Epithelial cell of esophagus (primary cell): Measurements from ENCODE around the gene PRMT5.
A peak's percentile ranks its signal among the peaks of the same experiment; 100 is the strongest.

Experiments used
- DNase-seq: peaks from one replicate; pipeline ENCODE4 v3.0.0; 2010; ENCODE audit warnings: low read depth
- H3K4me3 ChIP-seq: 2 replicates; pipeline ENCODE4 v1.5.1; 2011; ENCODE audit warnings: mild to moderate bottlenecking, low read length, control low read depth
- TF ChIP-seq, protein P1 (sequence below): IDR thresholded peaks from 2 replicates; pipeline ENCODE4 v1.5.1; 2011; ENCODE audit warnings: low read depth, mild to moderate bottlenecking, low read length, control low read depth, inconsistent platforms; ENCODE audit not compliant: insufficient read depth; ENCODE audit errors: missing control alignments

Gene PRMT5

DNA sequence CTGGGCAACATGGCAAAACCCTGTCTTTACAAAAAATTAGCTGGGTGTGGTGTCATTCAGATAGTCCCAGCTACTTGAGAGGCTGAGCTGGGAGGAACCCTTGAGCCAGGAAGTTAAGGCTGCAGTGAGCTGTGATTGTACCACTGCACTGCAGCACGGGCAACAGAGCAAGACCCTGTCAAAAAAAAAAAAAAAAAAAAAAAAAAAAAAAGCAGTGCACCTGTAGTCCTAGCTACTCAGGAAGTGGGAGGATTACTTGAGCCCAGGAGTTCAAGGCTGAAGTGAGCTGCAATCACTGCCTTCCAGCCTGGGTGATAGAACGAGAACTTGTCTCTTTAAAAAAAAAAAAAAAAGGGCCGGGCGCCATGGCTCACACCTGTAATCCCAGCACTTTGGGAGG lies 40.5 kb downstream of the PRMT5 start:
- TF ChIP-seq, protein P1, sequence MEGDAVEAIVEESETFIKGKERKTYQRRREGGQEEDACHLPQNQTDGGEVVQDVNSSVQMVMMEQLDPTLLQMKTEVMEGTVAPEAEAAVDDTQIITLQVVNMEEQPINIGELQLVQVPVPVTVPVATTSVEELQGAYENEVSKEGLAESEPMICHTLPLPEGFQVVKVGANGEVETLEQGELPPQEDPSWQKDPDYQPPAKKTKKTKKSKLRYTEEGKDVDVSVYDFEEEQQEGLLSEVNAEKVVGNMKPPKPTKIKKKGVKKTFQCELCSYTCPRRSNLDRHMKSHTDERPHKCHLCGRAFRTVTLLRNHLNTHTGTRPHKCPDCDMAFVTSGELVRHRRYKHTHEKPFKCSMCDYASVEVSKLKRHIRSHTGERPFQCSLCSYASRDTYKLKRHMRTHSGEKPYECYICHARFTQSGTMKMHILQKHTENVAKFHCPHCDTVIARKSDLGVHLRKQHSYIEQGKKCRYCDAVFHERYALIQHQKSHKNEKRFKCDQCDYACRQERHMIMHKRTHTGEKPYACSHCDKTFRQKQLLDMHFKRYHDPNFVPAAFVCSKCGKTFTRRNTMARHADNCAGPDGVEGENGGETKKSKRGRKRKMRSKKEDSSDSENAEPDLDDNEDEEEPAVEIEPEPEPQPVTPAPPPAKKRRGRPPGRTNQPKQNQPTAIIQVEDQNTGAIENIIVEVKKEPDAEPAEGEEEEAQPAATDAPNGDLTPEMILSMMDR = no peak
- no peak for DNase-seq
- no peak overlapping the region for H3K4me3 ChIP-seq

DNA sequence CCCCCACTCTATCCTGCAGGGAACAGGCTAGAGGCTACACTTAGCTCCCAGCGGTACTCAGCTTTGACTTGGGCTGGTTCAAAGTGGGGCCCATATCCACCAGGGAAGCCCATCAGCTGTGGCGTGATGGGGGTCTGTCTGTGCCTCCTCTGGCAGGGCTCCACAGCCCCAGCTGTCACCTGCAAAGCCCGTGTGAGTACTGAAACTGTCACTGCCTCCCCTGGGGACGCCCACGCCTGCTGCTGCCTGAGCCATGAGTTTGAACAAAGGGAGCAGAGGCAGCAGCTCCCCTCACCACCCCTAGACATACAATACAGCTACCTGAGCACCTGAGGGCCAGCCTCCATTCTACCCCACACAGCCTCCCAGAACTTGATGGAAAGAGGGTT lies 41.2 kb downstream of the PRMT5 start:
- H3K4me3 ChIP-seq = peak overlapping the region; percentile 62
- TF ChIP-seq, protein P1 = no peak
- no peak for DNase-seq

DNA sequence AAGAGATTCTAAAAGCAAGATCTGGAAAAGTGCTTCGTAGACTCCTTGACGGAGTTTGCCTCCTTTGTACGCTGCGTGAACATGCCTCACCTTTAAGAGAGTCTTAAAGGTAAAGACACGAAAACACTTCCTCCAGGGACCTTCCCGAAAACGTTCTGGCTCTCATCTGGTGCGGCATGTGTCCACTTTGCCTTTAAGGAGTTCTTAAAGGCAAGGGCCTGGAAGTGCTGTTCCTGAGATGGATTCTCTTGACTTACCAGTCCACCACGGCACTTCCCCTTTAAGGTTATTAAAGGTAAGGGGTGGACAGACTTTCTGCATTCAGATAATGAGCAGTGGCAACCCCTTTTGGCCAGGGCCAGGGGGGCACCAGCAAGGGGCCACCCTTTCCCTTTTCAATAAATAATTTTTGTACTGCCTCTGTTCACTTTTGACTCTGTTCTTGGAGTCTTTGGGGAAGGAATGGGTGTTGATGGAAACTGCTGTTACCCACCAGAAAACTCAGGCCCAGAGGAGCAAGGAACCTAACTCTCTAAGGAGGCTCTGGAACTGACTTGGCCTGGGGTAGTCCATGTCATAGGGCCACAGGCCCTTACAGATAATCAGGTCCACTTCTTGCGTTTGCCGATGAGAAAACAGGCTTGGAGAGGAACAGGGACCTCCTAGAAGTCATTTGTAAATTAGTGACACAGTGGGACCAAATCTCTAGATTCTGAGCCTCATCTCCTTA lies 41.8 kb downstream of the PRMT5 start:
- TF ChIP-seq, protein P1 = no peak
- peak; percentile 96 for DNase-seq
- H3K4me3 ChIP-seq = peak overlapping the region; percentile 62

DNA sequence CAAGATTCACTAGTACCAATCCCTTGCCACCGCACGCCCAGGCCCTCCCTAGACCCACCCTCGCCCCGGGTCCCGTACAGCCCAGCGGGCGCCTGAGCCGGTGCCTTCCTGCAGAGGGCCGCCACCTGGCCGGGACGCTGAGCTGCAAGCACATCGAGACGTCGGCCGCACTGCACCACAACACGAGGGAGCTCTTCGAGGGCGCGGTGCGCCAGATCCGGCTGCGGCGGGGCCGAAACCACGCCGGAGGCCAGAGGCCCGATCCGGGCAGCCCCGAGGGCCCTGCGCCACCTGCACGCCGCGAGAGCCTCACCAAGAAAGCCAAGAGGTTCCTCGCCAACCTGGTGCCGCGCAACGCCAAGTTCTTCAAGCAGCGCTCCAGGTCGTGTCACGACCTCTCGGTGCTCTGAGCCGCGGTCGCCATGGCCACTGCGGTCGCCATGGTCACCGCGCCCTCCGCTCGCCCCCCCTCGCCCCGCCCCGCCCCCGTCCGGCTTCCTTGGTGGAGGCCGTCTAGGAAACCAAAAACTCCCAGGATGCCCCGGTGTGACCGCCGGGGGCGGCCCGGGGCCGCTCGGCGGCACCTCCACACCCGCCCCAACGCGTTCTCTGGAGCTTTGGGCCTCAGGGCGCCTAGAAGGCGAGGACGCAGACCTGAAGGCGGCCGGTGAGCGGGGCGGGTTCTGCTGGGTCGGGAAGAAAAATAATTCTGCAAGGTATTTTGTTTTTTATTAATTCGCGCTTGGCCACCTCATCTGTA lies 42.5 kb downstream of the PRMT5 start:
- peak overlapping the region; percentile 62 for H3K4me3 ChIP-seq
- DNase-seq = peak; percentile 60
- TF ChIP-seq, protein P1 = peak; percentile 30

DNA sequence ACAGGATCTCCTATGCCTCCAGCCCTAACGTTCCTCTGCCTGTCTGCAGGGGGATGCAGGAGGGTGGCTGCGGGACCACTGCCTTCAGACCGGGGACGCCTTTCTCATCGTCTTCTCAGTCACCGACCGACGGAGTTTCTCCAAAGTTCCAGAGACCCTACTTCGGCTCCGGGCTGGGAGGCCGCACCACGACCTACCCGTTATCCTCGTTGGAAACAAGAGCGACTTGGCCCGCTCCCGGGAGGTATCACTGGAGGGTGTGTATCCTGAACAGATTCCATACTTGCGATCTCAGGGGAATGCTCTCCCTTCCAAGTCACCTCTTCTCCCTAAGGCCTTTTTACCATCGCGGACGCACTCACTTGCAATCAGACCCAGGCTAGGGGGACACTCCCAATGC lies 43.2 kb downstream of the PRMT5 start:
- TF ChIP-seq, protein P1 = no peak
- DNase-seq = no peak
- peak overlapping the region; percentile 62 for H3K4me3 ChIP-seq

DNA sequence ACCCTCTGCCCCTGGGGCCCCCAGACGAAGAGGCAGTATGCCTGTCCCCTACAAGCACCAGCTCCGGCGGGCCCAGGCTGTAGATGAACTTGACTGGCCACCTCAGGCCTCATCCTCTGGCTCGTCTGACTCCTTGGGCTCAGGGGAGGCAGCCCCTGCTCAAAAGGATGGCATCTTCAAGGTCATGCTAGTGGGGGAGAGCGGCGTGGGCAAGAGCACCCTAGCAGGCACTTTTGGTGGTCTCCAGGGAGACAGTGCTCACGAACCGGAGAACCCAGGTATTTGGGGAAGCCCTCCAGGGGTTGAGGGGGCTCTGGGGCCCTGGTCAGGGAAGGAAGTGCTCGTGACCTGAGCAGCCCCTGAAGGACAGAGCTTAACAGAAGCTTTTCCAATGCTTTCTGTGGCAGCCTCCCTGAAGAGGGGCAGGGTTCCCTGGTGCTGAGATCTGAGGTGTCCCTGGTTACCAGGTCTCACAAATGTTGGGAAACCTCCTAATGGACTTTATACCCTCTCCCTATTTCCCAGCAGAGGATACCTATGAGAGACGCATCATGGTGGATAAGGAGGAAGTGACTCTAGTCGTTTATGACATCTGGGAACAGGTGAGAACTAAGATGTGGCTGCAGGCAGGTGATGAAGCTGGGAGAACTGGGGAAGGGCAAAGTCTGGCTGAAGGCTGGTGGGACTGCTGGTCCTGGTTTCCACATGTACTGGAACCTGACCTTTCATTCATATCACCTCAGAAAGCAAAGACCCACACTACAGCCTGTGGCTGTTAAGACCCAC lies 44.2 kb downstream of the PRMT5 start:
- TF ChIP-seq, protein P1 = no peak

More for the DNA sequence above, 44.2 kb downstream of the PRMT5 start:
- H3K4me3 ChIP-seq = no peak overlapping the region
- DNase-seq = no peak
